T-helper 1 cell treated with Interleukin-12 subunit alpha and Interleukin-12 subunit beta and Interleukin-4 antibody, amounts not matched to agents 30 μg/mL and 1 μg/mL, for 36 hours (primary cell): Measurements from ENCODE around the gene TAPBP.

Experiments used
- H3K27ac Mint-ChIP-seq: one replicate; pipeline ENCODE4 v1.8.0; 2021; ENCODE audit warnings: mild to moderate bottlenecking, mixed read lengths
- H3K27me3 Mint-ChIP-seq: one replicate; pipeline ENCODE4 v1.8.0; 2021; ENCODE audit warnings: low read depth, mixed read lengths
- H3K36me3 Mint-ChIP-seq: one replicate; pipeline ENCODE4 v1.8.0; 2021; ENCODE audit warnings: low read depth, mixed read lengths
- H3K4me1 Mint-ChIP-seq: one replicate; pipeline ENCODE4 v1.8.0; 2021; ENCODE audit warnings: low read depth, mixed read lengths
- H3K4me3 Mint-ChIP-seq: one replicate; pipeline ENCODE4 v1.8.0; 2021; ENCODE audit warnings: mild to moderate bottlenecking, moderate library complexity, mixed read lengths
- H3K9me3 Mint-ChIP-seq: one replicate; pipeline ENCODE4 v1.8.0; 2021; ENCODE audit warnings: mixed read lengths

TAPBP gene

DNA sequence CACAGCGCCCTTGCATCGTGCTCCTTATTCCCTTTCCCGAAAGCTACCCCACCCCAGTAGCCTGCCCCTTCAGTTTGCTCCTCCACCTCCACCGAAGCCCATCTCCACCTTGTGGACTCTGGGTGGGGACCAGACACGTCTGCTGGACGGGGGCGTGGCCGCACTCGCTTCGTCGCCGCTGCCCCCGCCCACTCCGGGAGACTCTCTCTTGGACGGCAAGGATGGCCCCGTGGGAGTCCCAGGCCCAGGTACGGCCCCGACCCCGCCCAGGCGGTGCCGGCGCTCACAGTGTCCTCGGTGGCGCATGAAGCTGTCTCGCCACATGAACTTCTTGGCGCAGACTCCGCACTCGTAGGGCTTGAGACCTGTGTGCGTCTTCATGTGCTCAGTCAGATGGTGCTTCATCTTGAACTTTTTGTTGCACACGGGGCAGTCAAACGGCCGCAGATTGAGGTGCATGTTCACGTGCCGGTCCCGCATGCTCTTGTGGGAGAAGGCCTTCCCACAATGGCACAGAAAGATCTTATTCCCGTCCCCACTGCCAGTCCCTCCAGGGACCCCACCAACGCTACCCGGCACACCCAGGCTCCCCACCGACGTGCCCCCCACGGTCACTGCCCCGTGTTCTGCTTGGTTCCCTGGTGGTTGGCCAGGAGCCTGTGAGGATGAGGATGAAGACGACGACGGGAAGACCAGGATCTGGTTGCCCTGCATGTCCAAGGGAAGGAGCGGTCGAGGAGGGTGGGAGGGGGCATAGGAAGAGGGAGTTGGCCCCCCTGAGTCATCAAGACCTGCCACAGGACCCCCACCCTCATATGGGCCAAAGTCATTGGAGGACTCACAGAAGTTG is 1.3 kb upstream of the TAPBP start:
- H3K36me3 Mint-ChIP-seq, result peaks cover 59% of the 10 kb centered on the region
- H3K27ac Mint-ChIP-seq, result peak overlapping the region; percentile 98
- no peaks in the 10 kb centered on the region for H3K9me3 Mint-ChIP-seq
- no peaks in the 10 kb centered on the region for H3K27me3 Mint-ChIP-seq
- H3K4me1 Mint-ChIP-seq, result peaks cover 55% of the 10 kb centered on the region
- H3K4me3 Mint-ChIP-seq, result peak overlapping the region; percentile 99

DNA sequence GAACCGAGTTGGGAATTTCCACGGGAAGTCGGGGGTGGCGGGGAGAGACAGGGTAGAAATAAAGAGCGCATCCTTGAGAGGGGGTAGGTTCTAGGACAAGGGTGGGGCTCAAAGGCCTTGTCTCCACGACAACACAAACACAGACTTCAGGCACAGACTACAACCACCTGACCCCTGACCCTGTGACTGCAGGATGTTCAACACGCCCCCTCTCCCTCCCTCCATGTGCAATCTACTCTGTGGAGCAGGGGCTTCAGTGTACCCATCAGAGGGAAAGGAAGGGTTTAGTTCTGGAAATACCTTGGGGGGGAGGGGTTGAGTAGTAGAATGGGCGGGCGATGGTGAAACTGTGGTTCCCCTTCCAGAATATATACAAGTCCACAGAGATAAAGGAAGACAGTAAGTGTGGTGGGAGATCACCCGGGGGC is 651 bp upstream of the TAPBP start:
- no peaks in the 10 kb centered on the region for H3K9me3 Mint-ChIP-seq
- peaks cover 49% of the 10 kb centered on the region for H3K4me1 Mint-ChIP-seq
- H3K27me3 Mint-ChIP-seq, result no peaks in the 10 kb centered on the region
- H3K4me3 Mint-ChIP-seq, result peak overlapping the region; percentile 98
- peaks cover 52% of the 10 kb centered on the region for H3K36me3 Mint-ChIP-seq
- H3K27ac Mint-ChIP-seq, result peak overlapping the region; percentile 98

DNA sequence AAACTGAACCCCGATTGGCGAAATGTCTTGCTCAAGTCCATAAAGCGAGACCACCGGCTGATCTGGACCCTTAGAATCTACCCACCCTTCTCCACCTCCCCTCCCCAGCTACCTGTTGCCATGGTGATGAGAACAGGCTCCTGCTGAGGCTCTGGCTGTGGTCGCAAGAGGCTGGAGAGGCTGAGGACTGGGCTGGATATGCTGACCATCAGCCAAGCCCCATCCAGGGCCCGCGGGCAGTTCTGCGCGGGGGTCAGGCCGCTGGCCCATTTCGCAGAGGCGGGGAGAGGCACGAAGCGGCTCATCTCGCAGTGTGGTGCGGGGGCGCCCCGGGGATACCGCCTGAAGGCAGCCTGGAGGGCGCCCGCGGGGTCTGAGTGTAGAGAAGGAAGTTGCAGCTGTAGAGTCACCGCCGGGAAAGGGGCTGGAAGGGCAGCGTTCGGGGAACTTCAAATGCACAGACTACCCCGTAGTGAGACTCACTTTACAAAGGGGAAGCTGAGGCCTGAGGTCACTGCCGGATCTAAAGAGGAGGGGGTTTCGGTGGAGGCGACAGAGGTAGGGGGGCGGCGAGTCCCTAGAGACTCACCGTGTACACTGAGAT is 671 bp downstream of the TAPBP start:
- no peaks in the 10 kb centered on the region for H3K9me3 Mint-ChIP-seq
- H3K27ac Mint-ChIP-seq, result peak overlapping the region; percentile 98
- no peaks in the 10 kb centered on the region for H3K27me3 Mint-ChIP-seq
- H3K36me3 Mint-ChIP-seq, result peaks cover 47% of the 10 kb centered on the region
- peak overlapping the region; percentile 98 for H3K4me3 Mint-ChIP-seq
- H3K4me1 Mint-ChIP-seq, result peaks cover 44% of the 10 kb centered on the region

DNA sequence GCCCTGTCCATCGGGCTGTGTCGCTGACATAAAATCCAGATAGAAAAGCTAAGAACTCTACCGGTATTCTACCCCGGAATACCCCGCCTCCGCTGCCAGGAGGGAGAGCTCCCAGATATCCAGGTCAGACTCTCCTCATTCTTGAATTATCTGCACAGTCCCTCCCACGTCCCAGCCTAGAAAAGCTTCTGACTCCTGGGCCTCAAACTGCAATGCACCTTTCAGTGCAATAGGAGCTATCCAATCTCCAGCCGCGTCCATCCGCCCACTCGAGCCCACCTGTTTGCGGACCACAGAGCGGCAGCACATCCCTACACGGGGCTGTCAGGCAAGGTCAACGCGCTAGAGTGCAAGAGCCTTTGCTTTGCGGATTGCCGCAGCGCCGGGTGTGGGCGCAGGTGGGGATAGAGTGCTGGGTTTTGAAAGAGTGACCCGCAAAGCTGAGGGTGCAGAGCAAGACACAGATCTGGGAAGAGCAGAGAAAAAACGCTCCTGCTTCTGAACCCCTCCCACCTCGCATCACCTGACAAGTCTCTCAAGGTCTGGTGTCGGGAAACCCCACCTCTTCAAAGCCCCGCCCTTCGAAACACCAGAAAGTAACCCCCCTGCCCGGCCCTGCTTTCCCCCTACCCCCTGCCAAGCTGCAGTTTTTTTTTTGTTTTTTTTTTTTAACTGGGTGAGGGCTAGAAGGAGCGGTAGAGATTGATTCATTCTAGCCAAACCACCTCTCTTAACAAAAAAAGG is 1.3 kb downstream of the TAPBP start:
- no peaks in the 10 kb centered on the region for H3K9me3 Mint-ChIP-seq
- peaks cover 42% of the 10 kb centered on the region for H3K36me3 Mint-ChIP-seq
- H3K27ac Mint-ChIP-seq, result peak overlapping the region; percentile 98
- no peaks in the 10 kb centered on the region for H3K27me3 Mint-ChIP-seq
- peak overlapping the region; percentile 98 for H3K4me3 Mint-ChIP-seq
- peaks cover 42% of the 10 kb centered on the region for H3K4me1 Mint-ChIP-seq

DNA sequence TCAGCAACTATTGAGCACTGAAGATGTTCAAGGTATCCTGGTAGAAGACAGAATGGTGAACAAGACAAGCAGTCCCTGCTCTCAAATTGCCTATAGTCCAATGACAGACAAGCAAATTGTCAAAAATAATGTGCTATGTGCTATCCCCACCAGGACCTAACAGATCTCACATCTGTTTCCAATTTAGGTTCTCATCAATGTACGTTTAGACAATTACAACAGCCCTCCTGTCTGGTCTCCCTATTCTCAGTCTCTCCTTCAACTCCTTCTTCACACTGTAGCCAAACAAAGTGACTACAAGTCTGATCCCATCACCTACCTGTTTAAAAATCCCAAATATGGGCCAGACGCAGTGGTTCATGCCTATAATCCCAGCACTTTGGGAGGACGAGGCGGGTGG is 7.5 kb downstream of the TAPBP start:
- Mint-ChIP-seq H3K27ac (peak overlapping the region; percentile 42), H3K27me3 (no peaks in the 10 kb centered on the region), H3K36me3 (peaks cover 42% of the 10 kb centered on the region)

DNA sequence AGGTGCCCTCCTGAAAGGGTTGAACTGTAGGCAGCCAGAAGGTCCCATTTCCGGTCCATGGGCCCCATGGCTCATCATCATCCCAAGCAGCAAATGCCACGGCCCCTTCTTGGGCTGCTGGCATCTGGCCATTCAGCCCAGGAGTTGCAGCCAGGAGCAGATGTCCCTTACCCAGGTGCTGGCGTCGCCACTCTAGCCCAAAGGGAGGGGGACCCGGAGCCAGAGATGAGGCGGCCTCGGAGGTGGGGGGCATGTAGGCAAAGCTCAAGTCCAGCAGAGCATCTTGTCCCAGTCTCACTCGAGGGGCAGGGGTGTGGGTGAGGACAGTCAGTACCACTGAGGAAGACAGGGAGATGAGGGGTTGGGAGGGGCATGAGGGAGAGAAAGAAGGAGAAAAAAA is 8.8 kb downstream of the TAPBP start:
- no peaks in the 10 kb centered on the region for H3K9me3 Mint-ChIP-seq
- no peaks in the 10 kb centered on the region for H3K27me3 Mint-ChIP-seq
- H3K4me1 Mint-ChIP-seq, result peaks cover 31% of the 10 kb centered on the region
- H3K36me3 Mint-ChIP-seq, result peaks cover 47% of the 10 kb centered on the region
- H3K27ac Mint-ChIP-seq, result no peak overlapping the region
- H3K4me3 Mint-ChIP-seq, result no peak overlapping the region

More for the DNA sequence above, 7.5 kb downstream of the TAPBP start:
- Mint-ChIP-seq H3K4me3 (no peak overlapping the region), H3K9me3 (no peaks in the 10 kb centered on the region), H3K4me1 (peaks cover 29% of the 10 kb centered on the region)

DNA sequence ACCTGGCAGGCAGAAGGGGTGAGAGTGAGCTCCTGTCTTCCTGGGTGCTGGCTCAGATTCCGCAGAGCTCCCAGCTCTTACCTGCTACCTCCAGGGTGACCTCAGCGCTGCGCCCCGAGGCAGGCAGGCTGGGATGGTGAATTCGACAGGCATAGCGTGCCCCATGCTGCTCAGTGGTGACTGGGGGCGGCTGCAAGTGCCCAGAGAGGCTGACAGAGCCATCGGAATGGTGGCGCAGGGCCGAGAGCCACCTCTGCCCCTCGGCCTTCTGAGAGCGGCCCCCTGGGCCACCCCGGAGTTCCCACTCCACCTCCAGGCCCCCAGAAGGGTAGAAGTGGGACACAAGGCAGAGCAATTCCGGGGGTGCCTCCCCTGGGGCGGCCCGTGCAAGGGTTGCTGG is 9.7 kb downstream of the TAPBP start:
- no peaks in the 10 kb centered on the region for H3K27me3 Mint-ChIP-seq
- no peak overlapping the region for H3K27ac Mint-ChIP-seq
- H3K36me3 Mint-ChIP-seq, result peaks cover 54% of the 10 kb centered on the region
- H3K4me1 Mint-ChIP-seq, result peaks cover 39% of the 10 kb centered on the region
- no peaks in the 10 kb centered on the region for H3K9me3 Mint-ChIP-seq
- no peak overlapping the region for H3K4me3 Mint-ChIP-seq

DNA sequence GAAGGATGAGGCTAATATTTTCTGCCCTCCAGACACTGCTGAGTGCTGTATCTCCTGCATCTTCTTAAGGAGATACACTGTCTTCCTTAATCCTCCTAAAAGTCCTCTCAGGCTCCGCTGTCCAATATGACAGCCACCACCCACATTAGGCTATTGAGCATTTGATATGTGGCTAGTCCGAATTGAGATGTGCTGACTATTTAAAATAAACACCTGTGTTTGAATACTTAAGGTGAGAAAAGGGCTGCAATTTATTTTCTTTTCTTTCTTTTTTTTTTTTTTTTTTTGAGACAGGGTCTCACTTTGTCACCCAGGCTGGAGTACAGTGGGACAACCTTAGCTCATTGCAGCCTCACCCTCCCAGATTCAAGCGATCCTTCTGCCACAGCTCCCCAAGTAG is 12.0 kb downstream of the TAPBP start:
- H3K27me3 Mint-ChIP-seq, result no peaks in the 10 kb centered on the region
- H3K4me3 Mint-ChIP-seq, result no peak overlapping the region
- H3K9me3 Mint-ChIP-seq, result no peaks in the 10 kb centered on the region
- H3K4me1 Mint-ChIP-seq, result peaks cover 42% of the 10 kb centered on the region
- no peak overlapping the region for H3K27ac Mint-ChIP-seq
- peaks cover 49% of the 10 kb centered on the region for H3K36me3 Mint-ChIP-seq

DNA sequence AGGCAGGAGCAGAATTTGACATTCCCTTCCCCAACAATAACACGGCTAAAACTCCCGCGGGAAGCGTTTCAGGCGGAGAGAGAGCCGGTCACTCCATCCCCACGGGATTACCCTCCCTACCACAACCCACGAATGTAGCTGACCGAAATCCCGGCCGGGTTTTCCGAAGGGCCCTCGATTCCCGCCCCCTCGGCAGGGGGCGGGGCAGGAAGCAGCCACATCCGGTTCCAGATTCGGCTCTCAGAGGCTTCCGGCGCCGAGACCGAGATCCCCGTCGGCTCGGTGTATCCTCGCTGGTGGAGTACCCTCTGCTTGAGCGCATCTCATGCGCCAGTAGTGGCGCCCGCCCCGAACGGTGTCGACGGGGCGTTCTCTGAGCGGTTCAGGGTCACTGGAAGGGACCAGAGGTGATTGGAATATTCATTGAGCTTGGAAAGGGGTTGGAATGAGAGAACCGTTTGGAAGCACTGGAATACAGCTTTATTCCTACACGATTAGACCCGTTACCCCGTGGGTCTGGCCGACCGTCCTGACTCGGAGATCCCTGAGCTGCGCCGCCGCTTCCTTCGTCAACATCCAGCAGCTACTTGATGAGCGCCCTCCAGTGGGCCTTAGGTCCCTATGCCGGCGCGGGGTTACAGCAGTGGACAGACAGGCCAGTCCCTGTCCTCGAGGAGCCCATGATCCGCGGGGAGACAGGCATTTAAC is 14.5 kb downstream of the TAPBP start:
- Mint-ChIP-seq H3K27ac (peak overlapping the region; percentile 98), H3K36me3 (peaks cover 40% of the 10 kb centered on the region), H3K4me3 (peak overlapping the region; percentile 95), H3K9me3 (no peaks in the 10 kb centered on the region), H3K27me3 (no peaks in the 10 kb centered on the region), H3K4me1 (peaks cover 33% of the 10 kb centered on the region)

DNA sequence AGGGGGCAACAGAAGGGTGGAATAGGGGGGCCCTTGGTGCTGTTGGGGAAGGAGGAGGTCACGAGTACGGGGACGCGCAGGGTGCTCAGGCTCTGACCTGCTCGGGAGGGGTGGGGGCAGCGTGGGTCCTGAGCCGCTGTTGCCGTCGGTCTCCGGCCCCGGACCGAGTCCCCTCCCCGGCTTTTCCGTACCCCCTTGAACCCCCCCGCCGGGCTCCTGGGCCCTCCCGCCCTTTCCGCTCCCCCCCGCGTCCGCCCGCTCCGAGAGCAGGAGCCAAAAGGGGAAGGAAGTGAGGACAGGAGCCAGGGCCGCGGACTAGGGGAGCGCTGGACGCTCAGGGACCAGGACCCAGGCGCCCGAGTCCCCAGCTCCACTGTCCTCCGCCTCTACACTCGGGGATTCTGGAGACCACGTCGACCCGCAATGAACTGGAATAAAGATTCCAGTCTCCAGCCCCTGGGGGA is 15.1 kb downstream of the TAPBP start, which contains the start of gene RGL2:
RGL2 (minus strand) TSS at position 170 of the 464 bp plus-strand sequence. CDS start 332 bp downstream, outside the sequence.
- H3K27ac Mint-ChIP-seq, result peak within 1 kb of the TSS; percentile 98
- H3K9me3 Mint-ChIP-seq, result no peaks in the 10 kb centered on the region
- peaks cover 42% of the 10 kb centered on the region for H3K36me3 Mint-ChIP-seq
- no peaks in the 10 kb centered on the region for H3K27me3 Mint-ChIP-seq
- peak within 1 kb of the TSS; percentile 95 for H3K4me3 Mint-ChIP-seq
- peaks cover 31% of the 10 kb centered on the region for H3K4me1 Mint-ChIP-seq

DNA sequence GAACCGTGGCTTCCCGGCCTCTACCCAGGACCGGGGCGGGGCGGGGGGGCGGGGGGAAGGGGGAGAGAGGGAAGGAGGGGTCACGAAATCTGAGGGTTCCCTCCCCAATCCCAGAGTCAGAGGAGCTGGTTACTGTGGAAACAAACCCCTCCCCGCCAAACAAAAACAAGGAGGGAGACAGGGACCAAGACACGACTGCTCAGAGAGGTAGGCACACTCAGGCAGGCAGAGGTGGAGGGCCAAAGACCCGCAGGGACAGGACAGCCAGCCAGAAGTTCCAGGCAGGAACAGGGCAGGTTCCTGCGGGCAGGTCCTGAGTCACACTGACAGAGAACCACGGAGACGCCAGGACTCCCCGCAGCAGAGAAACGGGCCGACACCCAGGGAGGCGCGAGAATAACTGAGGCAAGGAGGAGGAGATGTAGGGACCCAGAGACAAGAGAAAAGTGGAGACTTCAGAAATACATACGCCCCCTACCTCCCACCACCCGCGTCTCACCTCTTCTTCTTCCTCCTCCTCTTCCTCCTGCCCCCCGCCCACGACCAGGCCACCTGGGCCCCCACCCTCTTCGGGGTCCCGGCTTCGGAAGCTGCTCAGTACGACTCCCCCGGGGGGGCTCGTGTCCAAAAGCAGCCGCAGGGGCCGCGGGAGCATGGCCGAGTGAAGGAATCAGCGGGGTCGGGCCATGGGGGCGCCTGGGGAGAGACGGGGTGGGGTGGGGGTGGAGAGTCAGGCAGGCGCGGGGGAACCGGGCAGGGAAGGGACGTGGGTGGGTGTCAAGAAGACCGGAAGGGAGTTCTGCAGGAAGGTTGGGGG is 15.7 kb downstream of the TAPBP start:
- Mint-ChIP-seq H3K4me3 (peak overlapping the region; percentile 95), H3K9me3 (no peaks in the 10 kb centered on the region), H3K4me1 (peaks cover 28% of the 10 kb centered on the region), H3K27me3 (no peaks in the 10 kb centered on the region), H3K27ac (peak overlapping the region; percentile 98), H3K36me3 (peaks cover 37% of the 10 kb centered on the region)

DNA sequence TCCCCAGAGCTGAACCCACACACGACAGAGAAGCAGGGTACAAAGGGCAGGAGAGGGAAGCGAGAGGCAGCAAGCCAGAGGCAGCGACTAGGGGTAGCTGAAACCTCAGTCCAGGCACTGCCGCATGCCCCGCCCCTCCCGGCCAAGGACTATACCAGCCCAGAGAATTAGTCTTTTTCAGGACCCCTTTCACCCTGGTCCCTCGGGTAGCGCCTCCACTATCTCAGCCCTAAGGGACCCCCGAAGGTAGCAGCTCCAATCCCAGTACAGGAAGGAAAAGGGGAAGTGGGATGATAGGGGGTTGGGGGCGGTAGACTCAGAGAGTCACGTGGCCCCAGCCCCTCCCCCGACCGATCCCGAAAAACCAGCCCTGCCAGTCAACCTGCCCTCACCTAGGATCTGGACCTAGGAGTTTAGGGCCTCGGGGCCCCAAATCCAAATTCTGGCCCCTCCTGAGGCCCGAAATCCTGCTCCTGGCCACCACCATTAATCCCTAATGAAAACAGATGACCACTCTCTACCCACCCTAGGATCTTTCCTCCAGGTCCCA is 16.4 kb downstream of the TAPBP start:
- peak overlapping the region; percentile 51 for H3K4me3 Mint-ChIP-seq
- H3K36me3 Mint-ChIP-seq, result peaks cover 39% of the 10 kb centered on the region
- H3K27ac Mint-ChIP-seq, result peak overlapping the region; percentile 49
- no peaks in the 10 kb centered on the region for H3K9me3 Mint-ChIP-seq
- H3K4me1 Mint-ChIP-seq, result peaks cover 28% of the 10 kb centered on the region
- H3K27me3 Mint-ChIP-seq, result no peaks in the 10 kb centered on the region

DNA sequence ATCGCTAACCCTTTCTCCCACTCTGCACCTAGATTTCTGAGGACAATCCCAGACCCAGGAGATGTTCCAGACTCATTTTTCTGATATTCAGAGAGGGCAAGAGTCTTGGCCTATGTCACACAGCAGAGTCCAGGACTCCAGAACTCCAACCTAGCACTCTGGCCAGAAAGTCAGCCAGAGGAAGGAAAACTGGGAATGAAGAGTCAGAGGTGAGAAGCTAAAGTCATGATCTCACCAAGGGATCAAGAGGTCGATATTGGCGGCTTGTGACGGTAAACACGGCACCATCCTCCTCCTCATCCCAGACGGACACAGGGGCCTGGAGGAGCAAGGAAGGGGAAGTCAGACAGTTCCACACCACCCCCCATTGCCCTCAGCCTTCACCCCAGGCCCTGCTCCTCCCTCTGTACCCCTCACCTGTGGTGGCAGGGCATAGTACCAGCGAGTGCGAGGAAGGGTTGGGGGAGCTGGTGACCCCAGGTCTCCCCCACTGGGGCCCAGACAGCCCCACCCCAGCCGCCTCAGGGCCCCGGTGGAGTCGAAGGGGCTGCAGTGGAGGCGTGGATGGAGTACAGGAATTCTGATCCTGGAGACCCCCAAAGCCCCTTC is 17.0 kb downstream of the TAPBP start:
- peak overlapping the region; percentile 65 for H3K4me3 Mint-ChIP-seq
- peaks cover 37% of the 10 kb centered on the region for H3K36me3 Mint-ChIP-seq
- no peaks in the 10 kb centered on the region for H3K9me3 Mint-ChIP-seq
- H3K27me3 Mint-ChIP-seq, result no peaks in the 10 kb centered on the region
- H3K4me1 Mint-ChIP-seq, result peaks cover 28% of the 10 kb centered on the region
- H3K27ac Mint-ChIP-seq, result peak overlapping the region; percentile 55
